GM21526 (cell line): ENCODE results near the gene FKBP1B.
"Not testable (repeated sequence)": the region's sequence is repeated elsewhere in the genome, so short reads cannot be mapped to it uniquely, and the experiment has no call there.

ENCODE experiments used
- ATAC-seq: cut with Tn5 transposase; IDR thresholded peaks from one replicate; pipeline ENCODE4 v1.9.1; 2021; ENCODE audit warnings: moderate library complexity; ENCODE audit not compliant: unreplicated experiment, low FRiP score

FKBP1B gene

DNA sequence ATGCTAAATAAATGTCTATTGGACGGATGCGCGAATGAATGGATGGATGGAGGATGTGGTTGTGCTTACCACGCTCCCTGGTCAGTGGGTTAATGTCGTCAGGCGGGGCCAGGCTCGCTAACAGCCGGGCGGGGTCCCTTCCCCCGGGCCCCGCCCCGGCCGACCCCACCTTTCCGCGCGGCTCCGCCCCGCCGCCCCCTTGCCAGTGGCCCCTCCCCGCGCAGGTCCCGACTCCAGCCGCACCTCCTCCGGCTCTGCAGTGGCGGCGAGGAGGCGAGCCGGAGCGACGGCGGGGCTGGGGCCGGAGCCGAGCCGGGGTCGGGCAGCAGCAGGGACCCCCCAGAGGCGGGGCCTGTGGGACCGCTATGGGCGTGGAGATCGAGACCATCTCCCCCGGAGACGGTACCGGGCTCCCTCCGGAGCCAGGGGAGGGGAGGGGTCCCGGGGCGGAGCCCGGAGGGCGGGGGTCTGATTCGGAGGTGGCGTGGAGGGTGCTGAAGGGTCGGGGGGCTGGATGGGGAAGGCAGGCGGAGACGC, at the start of gene FKBP1B:
Gene FKBP1B (plus strand): TSS at position 257 of the 537 bp plus-strand sequence. CDS start 109 bp downstream, at position 366.
- no peak for ATAC-seq

DNA sequence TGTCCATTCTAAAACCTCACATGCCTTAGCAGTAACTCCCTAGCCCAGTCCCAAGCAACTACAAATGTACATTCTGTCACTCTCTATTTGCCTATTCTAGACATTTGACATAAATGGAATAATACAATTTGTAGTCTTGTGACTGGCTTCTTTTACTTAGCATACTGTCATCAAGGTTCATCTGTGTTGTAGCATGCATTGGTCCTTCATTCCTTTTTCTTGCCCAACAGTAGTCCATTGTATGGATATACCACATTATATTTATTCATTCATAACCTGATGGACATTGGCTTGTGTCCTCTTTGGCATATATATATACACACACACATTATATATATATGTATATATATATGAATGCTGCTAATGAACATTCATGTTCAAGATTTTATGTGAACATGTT, 41.8 kb upstream of the FKBP1B start:
- ATAC-seq: no peak

GRCh38 chr2:24008672-24009366, 40.7 kb upstream of the FKBP1B start:
- no peak for ATAC-seq

DNA sequence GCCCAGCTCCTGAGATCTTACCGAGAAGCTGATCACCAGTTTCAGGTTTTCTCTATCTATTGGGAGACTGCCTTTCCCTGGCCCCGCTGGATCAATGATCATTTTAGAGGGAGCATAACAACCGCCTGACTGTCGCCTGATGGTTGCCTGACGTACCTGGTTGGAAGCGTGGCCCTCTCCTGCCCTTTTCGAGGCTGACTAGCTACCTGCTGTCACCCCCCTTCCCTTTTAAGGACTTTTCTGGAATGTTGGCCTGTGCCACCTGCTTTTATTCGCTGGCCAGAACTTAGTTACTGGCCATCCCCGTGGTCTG, 40.2 kb upstream of the FKBP1B start:
- ATAC-seq: no peak

DNA sequence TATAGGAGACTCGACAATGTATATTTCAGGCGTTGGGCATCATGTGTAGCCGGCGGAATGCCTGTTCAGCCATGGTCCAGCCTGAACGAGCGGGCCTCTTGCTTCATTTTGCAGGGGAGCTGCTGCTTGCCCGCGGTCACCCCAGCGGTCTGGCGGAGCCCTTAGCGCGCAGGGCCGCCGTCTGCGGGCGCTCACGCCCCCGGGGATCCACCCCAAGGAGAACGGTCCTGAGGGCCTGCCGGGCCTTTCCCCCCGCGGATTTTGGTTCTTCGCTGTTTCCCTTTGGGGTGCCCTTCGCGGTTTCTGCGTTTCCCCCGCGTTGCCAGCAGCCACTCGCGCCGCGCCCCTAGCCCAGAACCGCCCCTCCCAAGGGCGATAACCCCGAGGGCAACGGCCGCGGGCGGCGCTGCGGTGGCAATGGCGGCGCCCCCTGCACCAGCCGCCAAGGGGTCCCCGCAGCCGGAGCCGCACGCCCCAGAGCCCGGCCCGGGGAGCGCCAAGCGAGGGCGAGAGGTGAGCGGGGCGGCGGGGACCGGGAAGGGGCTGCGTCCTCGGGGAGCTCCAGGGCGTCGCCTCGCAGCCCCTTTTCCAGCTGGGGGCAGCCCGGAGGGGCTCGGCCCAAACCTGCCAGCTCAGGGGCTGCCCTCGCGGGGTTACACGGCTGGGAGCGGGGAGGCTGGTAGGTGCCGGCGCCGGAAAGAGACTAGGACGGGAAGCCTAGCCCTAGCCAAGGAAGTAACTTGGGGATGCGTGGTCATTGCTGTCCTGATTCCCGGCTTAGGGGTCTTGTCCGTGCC, 39.7 kb upstream of the FKBP1B start, which contains the start of gene MFSD2B:
Gene MFSD2B (plus strand): TSS at position 406 of the 797 bp plus-strand sequence. CDS start 12 bp downstream, at position 418.
- ATAC-seq: no peak

- ATAC-seq: no peak
Observed at GRCh38 chr2:24010477-24011249, 38.9 kb upstream of the FKBP1B start.

DNA sequence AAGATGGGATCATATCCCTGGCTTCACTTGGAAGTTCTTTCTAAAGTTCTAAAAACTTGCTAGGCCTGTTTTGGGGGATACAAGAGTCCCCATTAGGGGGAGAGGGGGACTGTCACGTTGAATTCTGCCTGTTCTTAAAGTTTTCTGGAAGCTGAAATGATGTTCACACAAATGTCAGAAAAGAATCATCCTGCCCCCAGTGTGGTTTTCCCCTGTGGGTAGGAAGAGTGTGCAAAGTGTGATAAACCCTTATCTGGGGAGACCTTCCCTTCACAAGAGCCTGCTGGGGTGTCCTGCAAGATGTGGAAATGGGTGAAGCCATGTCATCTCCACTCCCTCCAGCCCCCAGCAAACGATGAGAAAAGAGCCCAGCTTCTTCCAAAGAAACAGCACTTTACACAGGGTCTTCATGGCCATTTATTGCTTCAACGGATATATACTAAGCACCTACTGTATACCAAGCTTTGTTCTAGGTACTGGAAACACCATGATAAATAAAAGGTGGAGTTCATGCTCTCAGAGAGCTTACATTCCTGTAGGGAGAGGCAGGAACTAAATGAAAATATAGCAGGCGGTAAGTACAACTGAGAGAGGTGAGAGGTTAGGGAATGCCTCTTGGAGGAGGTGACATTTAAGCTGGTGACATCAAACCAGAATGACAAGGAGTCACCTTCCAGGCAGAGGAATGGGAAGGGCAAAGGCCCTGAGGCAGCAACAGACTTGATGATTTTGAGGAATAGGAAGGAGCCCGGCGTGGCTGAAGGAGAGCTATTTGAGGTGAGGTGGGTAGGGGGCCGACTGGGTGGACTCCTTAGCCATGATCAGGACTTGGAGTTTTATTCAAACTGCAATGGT, 38.1 kb upstream of the FKBP1B start:
- no peak for ATAC-seq

GRCh38 chr2:24012521-24013188, 36.9 kb upstream of the FKBP1B start:
- no peak for ATAC-seq

- ATAC-seq: not testable (repeated sequence)
Observed at GRCh38 chr2:24014902-24015301, 34.6 kb upstream of the FKBP1B start.

DNA sequence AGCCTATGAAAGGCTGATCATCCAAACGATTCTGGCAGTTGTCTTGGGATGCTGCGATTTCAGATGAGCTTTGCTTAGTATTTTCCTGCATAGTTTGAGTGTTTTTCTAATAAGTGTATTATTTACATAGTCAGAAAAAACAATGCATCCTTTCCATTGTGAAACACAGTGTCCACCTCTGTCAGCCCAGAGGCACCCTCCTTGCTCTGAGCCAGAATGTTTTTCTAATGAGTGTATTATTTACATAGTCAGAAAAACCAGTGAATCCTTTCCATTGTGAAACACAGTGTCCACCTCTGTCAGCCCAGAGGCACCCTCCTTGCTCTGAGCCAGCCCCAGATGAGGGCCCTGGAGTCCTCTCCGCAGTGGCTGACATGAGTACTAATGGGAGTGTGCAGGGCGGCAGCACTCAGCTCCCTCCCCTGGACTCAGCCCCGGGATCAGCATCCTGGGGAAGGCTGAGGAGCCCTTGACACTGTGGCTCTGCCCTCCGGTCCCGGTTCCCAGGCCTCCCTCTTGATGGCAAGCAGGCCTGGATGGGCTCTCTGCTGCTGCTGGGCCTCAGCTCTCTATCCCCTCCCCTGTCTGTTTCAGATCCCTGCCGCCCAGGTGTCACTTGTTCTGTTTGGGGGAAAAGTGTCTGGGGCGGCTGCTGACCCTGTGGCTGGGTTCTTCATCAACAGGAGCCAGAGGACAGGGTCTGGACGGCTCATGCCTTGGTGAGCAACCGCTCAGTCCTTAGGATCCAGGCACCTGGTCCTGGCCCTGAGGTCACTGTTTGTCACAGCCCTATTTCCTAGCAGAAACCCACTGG, 33.8 kb upstream of the FKBP1B start:
- no peak for ATAC-seq

- no peak for ATAC-seq
Observed at GRCh38 chr2:24016376-24016761, 33.2 kb upstream of the FKBP1B start.

- ATAC-seq: no peak
Observed at GRCh38 chr2:24016853-24017703, 32.5 kb upstream of the FKBP1B start.

- no peak for ATAC-seq
Observed at GRCh38 chr2:24017711-24018110, 31.8 kb upstream of the FKBP1B start.

GRCh38 chr2:24018241-24018640, 31.3 kb upstream of the FKBP1B start:
- no peak for ATAC-seq

GRCh38 chr2:24019729-24020128, 29.8 kb upstream of the FKBP1B start:
- ATAC-seq: no peak

- ATAC-seq: no peak
Observed at GRCh38 chr2:24020244-24020643, 29.3 kb upstream of the FKBP1B start.

DNA sequence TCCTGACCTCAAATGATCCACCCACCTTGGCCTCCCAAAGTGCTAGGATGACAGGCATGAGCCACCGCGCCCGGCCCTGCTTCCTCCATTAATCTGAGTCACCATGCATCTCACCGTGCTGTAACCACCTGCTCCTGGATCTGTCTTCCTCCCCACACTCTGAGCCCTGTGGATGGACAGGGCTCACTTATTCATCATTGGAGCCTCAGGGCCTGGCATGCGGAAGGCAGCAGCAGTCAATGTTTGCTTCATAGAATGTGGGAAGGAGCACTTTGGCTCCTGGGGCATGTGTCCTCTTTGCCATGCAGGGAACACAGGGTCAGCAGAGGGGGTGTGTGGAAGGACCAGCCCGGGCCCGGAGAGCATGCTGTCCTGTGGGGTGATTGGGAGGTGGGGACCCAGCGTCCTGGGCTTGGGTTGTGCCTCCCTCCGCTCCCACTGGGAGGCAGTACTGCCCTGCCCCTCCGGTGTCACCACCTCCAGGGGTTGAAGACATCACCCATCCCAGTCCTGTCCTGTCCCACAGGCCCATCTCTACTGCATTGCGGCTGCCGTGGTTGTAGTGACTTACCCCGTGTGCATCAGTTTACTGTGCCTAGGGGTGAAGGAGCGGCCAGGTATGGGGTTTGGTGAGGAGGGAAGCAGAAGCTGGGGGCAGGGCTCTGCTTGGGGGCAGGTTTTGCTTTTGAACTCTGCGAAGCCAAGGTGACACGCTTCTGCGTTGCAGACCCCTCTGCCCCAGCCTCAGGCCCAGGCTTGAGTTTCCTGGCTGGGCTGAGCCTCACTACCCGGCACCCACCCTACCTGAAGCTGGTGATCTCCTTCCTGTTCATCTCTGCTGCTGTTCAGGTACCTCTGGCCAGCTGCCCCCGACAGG, 28.2 kb upstream of the FKBP1B start:
- ATAC-seq: no peak
